ENCODE results near the gene HNRNPDL. TPM values are rescaled to one million over a fixed set of nuclear protein-coding genes. Genes with fewer than 3 reads are reported as not detected.

Gene HNRNPDL
- total and polyA plus RNA-seq, 2 of the 13 experiments (the other 11 are each of a cell fraction or from before 2014, with no cell fraction given) = 167 to 414 TPM

- Histone ChIP-seq H4K20me1 (ENCODE audit: insufficient read depth, low read length) (peaks cover 36% of the 10 kb centered on the region), H3K27ac (ENCODE audit: extremely low read length, insufficient read depth, low read length) (peak overlapping the region; percentile 100), H3K4me3 (replicated peaks in 1 of 3; ENCODE audit: insufficient read depth in 1 of 3, low read depth in 2 of 3, low read length in 3 of 3) (peak overlapping the region; percentile 74 to 79 (median 76)), H3K79me2 (ENCODE audit: insufficient read depth, low read length) (peaks cover 86% of the 10 kb centered on the region), H3K27me3 (ENCODE audit: control insufficient read depth in 1 of 2, insufficient read depth in 2 of 2, low read length in 2 of 2) (no peaks in the 10 kb centered on the region; a peak in 1 of 5 replicates), H2AFZ (ENCODE audit: low read length) (no peak overlapping the region), H3K4me1 (ENCODE audit: insufficient read depth, low read length) (peaks cover 59% of the 10 kb centered on the region), H3K9ac (ENCODE audit: insufficient read depth, low read depth, low read length) (peak overlapping the region; percentile 99), H3K36me3 (replicated peaks in 1 of 2; ENCODE audit: control insufficient read depth in 1 of 2, insufficient read depth in 2 of 2, low read length in 2 of 2) (peaks cover 0 to 19% of the 10 kb centered on the region in 2 experiments; a peak in 4 of 5 replicates), H3K4me2 (ENCODE audit: low read depth, low read length) (peak overlapping the region; percentile 94), H3K9me3 (ENCODE audit: low read length) (no peaks in the 10 kb centered on the region)
- TSS peak; percentile 63 for BruUV-seq (replicated peaks)
- ChIA-PET POLR2A (interaction anchor here (0.6 kb wide), 2 partner anchors 40 to 1100 kb away, joined by 3 read pairs; no protein-coding TSS in a partner anchor), CTCF (ENCODE audit: low intra/inter-chr PET ratio, low total read pairs) (no interaction called here)
- DNase-seq (ENCODE audit: low spot score) (no peak), ATAC-seq (peak; percentile 1), FAIRE-seq (no peak)
- in situ Hi-C loops (cut with HindIII; ENCODE audit: extremely low pct_ligation_motif_present, low pct_unique_long_range_greater_than_20kb) = no loop called here
- intact Hi-C loops (cut with micrococcal nuclease; ENCODE audit: unreplicated experiment) = loop anchor here (10.0 kb wide), 1 partner anchor 146 kb away; no protein-coding TSS in a partner anchor
- WGBS (ENCODE audit: low lambda C conversion rate) = 1% methylated on average over 32 of the region's 33 CpGs
- TF ChIP-seq LCORL (IDR thresholded peaks at IDR 0.05) (no peak), LCORL (CRISPR knock-in tag; IDR thresholded peaks at IDR 0.05) (0 out of 2 replicates have a peak, but pooled peaks have one; percentile 1), SOX6 (IDR thresholded peaks at IDR 0.05) (no peak), SOX6 (CRISPR knock-in tag; IDR thresholded peaks at IDR 0.05) (0 out of 2 replicates have a peak, but pooled peaks have one; percentile 4), HNF4A (CRISPR knock-in tag; IDR thresholded peaks at IDR 0.05) (no peak), AGO2 (optimal IDR thresholded peaks at IDR 0.05; ENCODE audit: low read depth, low read length) (peak; percentile 10), EP300 (IDR thresholded peaks at IDR 0.05; ENCODE audit: low read depth in 2 of 2, low read length in 2 of 2) (no peak), EP300 (CRISPR knock-in tag; IDR thresholded peaks at IDR 0.05; ENCODE audit: borderline replicate concordance) (no peak), ZNF672 (CRISPR knock-in tag; IDR thresholded peaks at IDR 0.05) (peak; percentile 30; the same call in 1 of the 2 replicates), XRCC5 (optimal IDR thresholded peaks at IDR 0.05; ENCODE audit: low read length) (no peak), TBX2 (CRISPR knock-in tag; IDR thresholded peaks at IDR 0.05; ENCODE audit: borderline replicate concordance) (peak; percentile 5; the same call in 1 of the 2 replicates), ASH2L (IDR thresholded peaks at IDR 0.05; ENCODE audit: insufficient read length, low read depth, low read length) (peak; percentile 10), ARID2 (CRISPR knock-in tag; IDR thresholded peaks at IDR 0.05; ENCODE audit: borderline replicate concordance) (no peak), TSC22D2 (CRISPR knock-in tag; IDR thresholded peaks at IDR 0.05; ENCODE audit: borderline replicate concordance) (no peak), BATF2 (CRISPR knock-in tag; IDR thresholded peaks at IDR 0.05) (peak; percentile 15; the same call in 1 of the 2 replicates), HOXA9 (CRISPR knock-in tag; IDR thresholded peaks at IDR 0.05; ENCODE audit: borderline replicate concordance) (0 out of 2 replicates have a peak, but pooled peaks have one; percentile 10), HOXA7 (CRISPR knock-in tag; IDR thresholded peaks at IDR 0.05) (0 out of 2 replicates have a peak, but pooled peaks have one; percentile 22), HMGXB4 (CRISPR knock-in tag; IDR thresholded peaks at IDR 0.05; ENCODE audit: borderline replicate concordance in 1 of 2, low read depth in 1 of 2) (peak in 1 of 2 experiments; percentile 8; a peak in 1 of 4 replicates), REL (CRISPR knock-in tag; conservative IDR thresholded peaks at IDR 0.05) (no peak; the same call in 1 of the 2 replicates)
- TF ChIP-seq, protein P1, sequence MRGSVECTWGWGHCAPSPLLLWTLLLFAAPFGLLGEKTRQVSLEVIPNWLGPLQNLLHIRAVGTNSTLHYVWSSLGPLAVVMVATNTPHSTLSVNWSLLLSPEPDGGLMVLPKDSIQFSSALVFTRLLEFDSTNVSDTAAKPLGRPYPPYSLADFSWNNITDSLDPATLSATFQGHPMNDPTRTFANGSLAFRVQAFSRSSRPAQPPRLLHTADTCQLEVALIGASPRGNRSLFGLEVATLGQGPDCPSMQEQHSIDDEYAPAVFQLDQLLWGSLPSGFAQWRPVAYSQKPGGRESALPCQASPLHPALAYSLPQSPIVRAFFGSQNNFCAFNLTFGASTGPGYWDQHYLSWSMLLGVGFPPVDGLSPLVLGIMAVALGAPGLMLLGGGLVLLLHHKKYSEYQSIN (CRISPR knock-in tag; IDR thresholded peaks at IDR 0.05; ENCODE audit: borderline replicate concordance) = 0 out of 2 replicates have a peak, but pooled peaks have one; percentile 3
These were observed 893 bp upstream of the HNRNPDL start for GRCh38 chr4:82430964-82431745.
